ENCODE results near the gene SCYL3. TPM values are rescaled to one million over a fixed set of nuclear protein-coding genes. Genes with fewer than 3 reads are reported as not detected.

SCYL3 gene
- total RNA-seq, 1 donor from 2014 or later: 12.0 TPM

DNA sequence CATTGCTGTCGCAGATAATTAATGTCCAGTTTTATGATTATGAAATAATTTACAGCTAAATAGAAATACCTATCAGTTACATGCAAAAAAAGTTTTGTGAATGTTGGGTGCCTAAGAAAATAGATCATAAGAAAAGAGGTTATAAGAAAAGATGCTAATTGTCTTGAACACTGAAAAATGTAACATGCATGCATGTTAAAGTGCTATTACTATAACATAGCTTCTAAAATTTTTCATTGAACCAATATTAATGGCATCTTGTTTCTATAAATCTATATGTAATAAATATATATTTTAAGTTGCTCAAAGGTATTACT, 35.5 kb upstream of the SCYL3 start:
- ATAC-seq (no peak), DNase-seq (no peak)
- Histone ChIP-seq H3K4me1 (peaks cover 14% of the 10 kb centered on the region), H3K4me3 (no peak overlapping the region), H3K27ac (no peak overlapping the region), H3K9me3 (no peaks in the 10 kb centered on the region), H3K36me3 (no peaks in the 10 kb centered on the region), H3K27me3 (no peaks in the 10 kb centered on the region)
- TF ChIP-seq CTCF (IDR thresholded peaks at IDR 0.05): no peak
- intact Hi-C loops (cut with DNase I): no loop called here

GRCh38 chr1:169928438-169929209, 34.9 kb upstream of the SCYL3 start:
- peak; percentile 77 for TF ChIP-seq CTCF (IDR thresholded peaks at IDR 0.05)
- H3K4me3 ChIP-seq: no peak overlapping the region
- no peak for DNase-seq
- intact Hi-C loops (cut with DNase I): no loop called here
- no peaks in the 10 kb centered on the region for H3K9me3 ChIP-seq
- H3K27me3 ChIP-seq: no peaks in the 10 kb centered on the region
- peak; percentile 77 for ATAC-seq
- no peaks in the 10 kb centered on the region for H3K36me3 ChIP-seq
- H3K4me1 ChIP-seq: peaks cover 14% of the 10 kb centered on the region
- no peak overlapping the region for H3K27ac ChIP-seq

- H3K36me3 ChIP-seq: no peaks in the 10 kb centered on the region
- H3K4me3 ChIP-seq: no peak overlapping the region
- peaks cover 14% of the 10 kb centered on the region for H3K4me1 ChIP-seq
- DNase-seq (no peak), ATAC-seq (peak; percentile 82)
- H3K27ac ChIP-seq: peak overlapping the region; percentile 25
- no peaks in the 10 kb centered on the region for H3K9me3 ChIP-seq
- H3K27me3 ChIP-seq: no peaks in the 10 kb centered on the region
- TF ChIP-seq CTCF (IDR thresholded peaks at IDR 0.05): no peak
- intact Hi-C loops (cut with DNase I): no loop called here
These were observed 32.1 kb upstream of the SCYL3 start for GRCh38 chr1:169925505-169926482.

DNA sequence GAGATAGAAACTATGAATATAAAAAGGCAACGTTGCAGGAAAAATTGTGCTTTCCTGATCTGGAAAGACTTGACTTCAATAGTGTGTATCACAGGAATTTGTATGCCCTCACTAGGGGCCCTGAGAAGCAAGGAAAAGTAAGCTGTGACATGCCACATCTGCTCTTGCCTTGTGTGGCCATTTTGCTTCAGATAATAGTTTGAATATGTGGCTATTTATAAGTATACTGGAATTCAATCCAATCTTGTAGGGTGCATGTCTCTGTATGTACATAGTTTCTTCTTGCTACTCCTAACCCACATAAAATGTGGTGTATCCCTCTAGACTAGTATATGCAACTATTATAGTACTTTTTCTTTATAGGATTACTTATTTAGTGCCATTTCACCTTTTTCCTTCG, 31.1 kb upstream of the SCYL3 start:
- Histone ChIP-seq H3K27ac (no peak overlapping the region), H3K36me3 (peaks cover 4% of the 10 kb centered on the region), H3K9me3 (no peaks in the 10 kb centered on the region), H3K4me1 (peaks cover 14% of the 10 kb centered on the region), H3K4me3 (no peak overlapping the region), H3K27me3 (no peaks in the 10 kb centered on the region)
- TF ChIP-seq CTCF (IDR thresholded peaks at IDR 0.05): no peak
- intact Hi-C loops (cut with DNase I): no loop called here
- ATAC-seq (no peak), DNase-seq (no peak)

DNA sequence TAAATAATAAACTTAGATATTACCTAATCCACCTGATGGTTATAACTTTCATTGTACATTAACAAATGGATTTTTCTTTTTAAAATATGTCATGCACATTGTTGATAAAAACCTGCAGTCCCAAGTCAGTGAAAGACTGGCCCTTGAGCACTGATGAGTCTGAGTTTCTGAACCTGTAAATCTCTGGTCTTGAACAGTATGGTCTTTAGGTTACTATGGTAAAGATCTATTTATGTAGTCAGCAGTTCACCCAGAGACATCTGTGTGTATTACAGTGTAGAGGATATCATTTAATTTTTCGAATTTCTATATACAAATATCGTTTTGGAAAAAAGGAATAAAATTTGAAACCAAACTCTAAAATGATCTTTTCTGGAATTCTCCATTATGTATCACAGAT, 30.4 kb upstream of the SCYL3 start:
- no peaks in the 10 kb centered on the region for H3K27me3 ChIP-seq
- H3K4me3 ChIP-seq: no peak overlapping the region
- peaks cover 8% of the 10 kb centered on the region for H3K36me3 ChIP-seq
- ATAC-seq (no peak), DNase-seq (no peak)
- no peaks in the 10 kb centered on the region for H3K9me3 ChIP-seq
- H3K4me1 ChIP-seq: peaks cover 14% of the 10 kb centered on the region
- no peak overlapping the region for H3K27ac ChIP-seq
- intact Hi-C loops (cut with DNase I): no loop called here
- TF ChIP-seq CTCF (IDR thresholded peaks at IDR 0.05): no peak
